Effector CD8-positive, alpha-beta T cell (primary cell): Measurements from ENCODE around the gene EXD3.
"Not testable (repeated sequence)": the region's sequence is repeated elsewhere in the genome, so short reads cannot be mapped to it uniquely, and the experiment has no call there.

ENCODE experiments used
- DNase-seq: peaks from one replicate; lab custom pipeline; 2025; lab: John Stamatoyannopoulos, UW

The EXD3 gene

GRCh38 chr9:137272241-137273094 is 150.5 kb downstream of the EXD3 start:
- DNase-seq: no peak

DNA sequence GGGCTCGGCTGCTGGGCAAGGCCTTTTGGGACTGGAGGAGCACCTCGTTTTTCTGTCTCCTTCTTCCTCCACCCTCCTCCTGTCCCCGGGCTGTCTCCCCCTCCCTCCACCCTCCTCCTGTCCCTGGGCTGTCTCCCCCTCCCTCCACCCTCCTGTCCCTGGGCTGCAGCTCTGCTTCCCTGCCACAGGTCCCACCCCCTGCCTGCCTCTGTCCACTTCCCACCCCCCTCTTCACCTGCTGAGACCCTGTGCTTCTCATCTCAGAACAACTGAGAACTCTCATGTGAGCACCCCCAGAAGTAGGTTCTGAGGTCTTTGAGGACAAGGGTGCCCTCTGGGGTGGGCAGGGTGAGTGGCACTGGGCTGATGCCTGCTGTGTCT is 151.3 kb downstream of the EXD3 start:
- DNase-seq: no peak

GRCh38 chr9:137270929-137271695 is 151.8 kb downstream of the EXD3 start:
- no peak for DNase-seq

DNA sequence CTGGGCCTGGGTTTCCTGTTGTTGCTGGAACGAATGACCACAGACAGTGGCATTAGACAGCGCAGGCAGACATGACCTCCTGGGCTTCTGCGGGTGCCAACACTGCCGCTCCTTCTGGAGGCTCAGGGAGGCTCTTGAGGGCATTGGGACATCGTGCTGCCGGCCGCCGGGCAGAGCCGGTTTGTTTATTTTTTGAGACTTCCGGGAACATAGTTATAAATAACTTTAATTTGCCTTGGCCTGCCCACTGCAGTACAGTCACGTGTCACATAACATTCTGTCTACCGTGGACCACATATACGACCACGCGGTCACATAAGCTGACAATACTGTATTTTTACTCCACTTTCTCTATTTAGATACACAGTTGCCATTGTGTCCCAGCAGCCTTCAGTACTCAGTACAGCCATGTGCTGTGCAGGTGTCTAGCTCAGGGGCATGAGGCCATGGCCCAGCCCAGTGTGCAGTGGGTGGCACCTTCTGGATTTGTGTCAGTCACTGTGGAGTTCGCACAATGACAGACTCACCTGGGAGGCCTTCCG is 153.7 kb downstream of the EXD3 start:
- no peak for DNase-seq

- no peak for DNase-seq
These were observed 154.3 kb downstream of the EXD3 start for GRCh38 chr9:137268538-137269201.

GRCh38 chr9:137267933-137268355 is 155.0 kb downstream of the EXD3 start:
- no peak for DNase-seq

GRCh38 chr9:137266585-137267453 is 156.1 kb downstream of the EXD3 start:
- no peak for DNase-seq

DNA sequence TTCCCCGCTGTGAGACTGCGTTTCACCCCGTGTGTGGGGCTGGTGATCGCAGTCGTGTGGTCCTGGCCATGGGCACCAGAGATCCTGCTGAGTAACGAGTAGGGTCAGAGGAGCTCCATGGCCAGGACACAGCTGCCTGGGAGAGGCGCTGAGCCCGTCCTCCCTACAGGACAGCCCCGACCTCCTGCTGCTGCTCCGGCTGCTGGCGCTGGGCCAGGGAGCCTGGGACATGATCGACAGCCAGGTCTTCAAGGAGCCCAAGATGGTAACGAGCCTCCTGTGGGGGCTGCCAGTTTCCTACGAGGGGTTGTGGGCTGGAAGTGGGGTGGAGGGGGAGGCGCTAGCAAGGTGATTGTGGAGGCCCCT is 156.8 kb downstream of the EXD3 start:
- DNase-seq: no peak

- DNase-seq: no peak
These were observed 157.3 kb downstream of the EXD3 start for GRCh38 chr9:137265496-137266161.

DNA sequence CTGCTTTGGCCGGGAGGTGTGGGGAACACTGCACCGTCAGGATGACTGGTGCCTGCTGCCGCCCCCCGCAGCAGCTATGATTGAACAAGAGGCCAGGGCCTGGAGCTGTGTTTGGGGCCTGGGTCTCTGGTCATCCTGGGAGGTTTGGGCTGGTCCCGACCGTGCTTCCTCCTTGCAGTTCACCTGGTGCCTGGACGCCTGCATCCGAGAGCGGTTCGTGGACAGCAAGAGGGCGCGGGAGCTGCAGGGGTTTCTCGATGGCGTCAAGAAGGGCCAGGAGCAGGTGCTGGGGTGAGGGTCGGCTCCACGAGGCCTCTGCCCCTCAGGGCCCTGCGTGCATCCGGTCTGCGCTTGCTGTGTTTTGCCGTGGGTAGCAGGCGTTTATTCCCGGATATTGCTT is 158.9 kb downstream of the EXD3 start:
- DNase-seq: no peak

DNA sequence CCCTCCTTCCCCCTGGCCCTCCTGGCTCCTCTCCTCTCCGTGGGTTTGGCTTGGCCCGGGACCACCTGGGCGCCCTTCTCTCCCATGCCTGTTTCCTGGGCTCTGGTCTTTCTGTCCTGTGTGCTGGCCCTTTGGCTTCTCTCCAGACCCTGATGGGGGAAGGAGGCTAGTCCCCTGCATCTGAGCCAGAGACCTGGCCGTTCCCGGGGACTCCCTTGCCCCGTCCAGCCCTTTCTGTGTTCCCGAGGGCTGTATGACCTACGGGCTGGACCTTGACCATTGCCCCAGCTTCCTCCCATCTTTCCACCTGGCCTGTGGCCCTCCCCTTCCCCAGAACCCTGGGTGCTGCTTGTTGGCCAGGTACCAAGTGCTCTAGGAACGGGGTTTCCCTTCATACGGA is 159.5 kb downstream of the EXD3 start:
- no peak for DNase-seq

DNA sequence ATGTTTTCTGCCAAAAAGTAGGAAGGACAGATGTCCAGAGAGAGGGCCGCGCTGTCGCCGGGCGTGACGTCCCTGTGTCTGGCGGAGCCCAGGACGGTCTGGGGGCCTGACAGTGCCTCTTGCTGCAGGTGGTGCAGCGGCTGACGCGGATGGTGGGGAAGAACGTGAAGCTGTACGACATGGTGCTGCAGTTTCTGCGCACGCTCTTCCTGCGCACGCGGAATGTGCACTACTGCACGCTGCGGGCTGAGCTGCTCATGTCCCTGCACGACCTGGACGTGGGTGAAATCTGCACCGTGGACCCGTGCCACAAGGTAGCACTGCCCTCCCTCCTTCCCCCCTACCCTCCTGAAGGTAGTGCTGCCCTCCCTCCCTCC is 160.1 kb downstream of the EXD3 start:
- no peak for DNase-seq

- not testable (repeated sequence) for DNase-seq
These were observed 160.6 kb downstream of the EXD3 start for GRCh38 chr9:137262173-137262908.
